IMR-90 (cell line): ENCODE results near the gene GLRB. TPM values are rescaled to one million over a fixed set of nuclear protein-coding genes. Genes with fewer than 3 reads are reported as not detected.

Experiments used
- ATAC-seq: fragments of 200-7000 bp; cut with Tn5 transposase; 2 replicates; pipeline ENCODE4 v1.9.1; 2020; ENCODE audit warnings: low read depth, mild to moderate bottlenecking, moderate library complexity
- BruUV-seq: library from RNA; stranded (reverse); fragments of 400-500 nt; replicated peaks from 2 replicates; lab custom pipeline; 2021; lab: Mats Ljungman, UMichigan
- CTCF ChIA-PET: fragments of 300-600 bp; formaldehyde crosslinking; extraction: SDS; loops from one replicate; lab custom pipeline; 2021; ENCODE audit warnings: antibody characterized with exemption; lab: Yijun Ruan, JAX
- POLR2A ChIA-PET: fragments of 300-600 bp; sonication (Branson Sonifier 250); formaldehyde crosslinking; loops from one replicate; lab custom pipeline; 2022; ENCODE audit warnings: antibody characterized with exemption; ENCODE audit not compliant: unreplicated experiment; lab: Charles Lee
- DNase-seq: peaks from one replicate; pipeline ENCODE4 v3.0.0; 2013
- H2AFZ ChIP-seq: replicated peaks from 2 replicates; pipeline ENCODE3; 2013; ENCODE audit warnings: low read length, mild to moderate bottlenecking; ENCODE audit not compliant: poor library complexity
- H2AK5ac ChIP-seq: 2 replicates; pipeline ENCODE4 v1.6.1; 2013; ENCODE audit warnings: low read depth, low read length, inconsistent platforms
- H2AK9ac ChIP-seq: replicated peaks from 2 replicates; pipeline ENCODE3; 2013; ENCODE audit warnings: mild to moderate bottlenecking, low read depth, low read length, moderate library complexity; ENCODE audit not compliant: poor library complexity
- H2BK120ac ChIP-seq: 2 replicates; pipeline ENCODE4 v1.6.1; 2013; ENCODE audit warnings: low read depth, low read length, inconsistent platforms
- H2BK15ac ChIP-seq: 3 replicates; pipeline ENCODE4 v1.6.1; 2013; ENCODE audit warnings: low read depth, low read length, inconsistent platforms
- H2BK20ac ChIP-seq: 2 replicates; pipeline ENCODE4 v1.6.1; 2013; ENCODE audit warnings: low read depth, mild to moderate bottlenecking, inconsistent platforms, low read length, moderate library complexity
- H2BK5ac ChIP-seq: 2 replicates; pipeline ENCODE4 v1.6.1; 2013; ENCODE audit warnings: mild to moderate bottlenecking, low read depth, low read length, inconsistent platforms; ENCODE audit not compliant: poor library complexity, severe bottlenecking
- H3K14ac ChIP-seq: replicated peaks from 2 replicates; pipeline ENCODE4 v1.6.1; 2013; ENCODE audit warnings: low read depth, low read length, inconsistent platforms
- H3K18ac ChIP-seq: 2 replicates; pipeline ENCODE4 v1.6.1; 2013; ENCODE audit warnings: low read depth, low read length, control low read depth
- H3K23ac ChIP-seq: 2 replicates; pipeline ENCODE4 v1.6.1; 2013; ENCODE audit warnings: low read depth, low read length, inconsistent platforms
- H3K27ac ChIP-seq: 2 replicates; pipeline ENCODE4 v1.5.1; 2013; ENCODE audit warnings: mild to moderate bottlenecking, control low read depth, low read length; ENCODE audit not compliant: insufficient read depth
- H3K27me3 ChIP-seq: 2 replicates; pipeline ENCODE4 v1.6.1; 2013; ENCODE audit warnings: low read length; ENCODE audit not compliant: control insufficient read depth, insufficient read depth
- H3K36me3 ChIP-seq: 2 replicates; pipeline ENCODE4 v1.6.1; 2013; ENCODE audit warnings: low read length, mixed read lengths; ENCODE audit not compliant: control insufficient read depth, insufficient read depth
- H3K4ac ChIP-seq: 2 replicates; pipeline ENCODE4 v1.6.1; 2013; ENCODE audit warnings: low read depth, low read length, inconsistent platforms
- H3K4me1 ChIP-seq: 2 replicates; pipeline ENCODE4 v1.6.1; 2013; ENCODE audit warnings: low read length, mixed read lengths; ENCODE audit not compliant: control insufficient read depth, insufficient read depth
- H3K4me2 ChIP-seq: 2 replicates; pipeline ENCODE4 v1.6.1; 2013; ENCODE audit warnings: low read depth, mild to moderate bottlenecking, control low read depth, low read length, moderate library complexity
- H3K4me3 ChIP-seq: 2 replicates; pipeline ENCODE4 v1.5.1; 2013; ENCODE audit warnings: low read depth, mild to moderate bottlenecking, control low read depth, low read length, moderate library complexity; ENCODE audit not compliant: insufficient read depth
- H3K56ac ChIP-seq: 2 replicates; pipeline ENCODE4 v1.6.1; 2013; ENCODE audit warnings: low read length, inconsistent platforms; ENCODE audit not compliant: insufficient read depth; ENCODE audit errors: extremely low read depth
- H3K79me1 ChIP-seq, 2 experiments: 2 replicates each; pipeline ENCODE4 v1.6.1; 2013; ENCODE audit warnings: low read length in 2 of 2, inconsistent platforms in 1 of 2, low read depth in 1 of 2
- H3K9ac ChIP-seq: 2 replicates; pipeline ENCODE4 v1.6.1; 2013; ENCODE audit warnings: low read depth, low read length, control low read depth
- H3K9me1 ChIP-seq: 2 replicates; pipeline ENCODE4 v1.6.1; 2013; ENCODE audit warnings: low read length, inconsistent platforms; ENCODE audit not compliant: insufficient read depth
- H3K9me3 ChIP-seq: 2 replicates; pipeline ENCODE4 v1.6.1; 2013; ENCODE audit warnings: low read length; ENCODE audit not compliant: control insufficient read depth, insufficient read depth
- H4K20me1 ChIP-seq: 2 replicates; pipeline ENCODE4 v1.6.1; 2013; ENCODE audit warnings: low read length, inconsistent platforms; ENCODE audit not compliant: insufficient read depth
- H4K5ac ChIP-seq: 2 replicates; pipeline ENCODE4 v1.6.1; 2013; ENCODE audit warnings: mild to moderate bottlenecking, low read depth, low read length, control low read depth
- H4K8ac ChIP-seq, 2 experiments: 2 replicates each; pipeline ENCODE4 v1.6.1; 2013; ENCODE audit warnings: low read depth in 2 of 2, low read length in 2 of 2, control low read depth in 1 of 2, inconsistent platforms in 1 of 2
- H4K91ac ChIP-seq: 2 replicates; pipeline ENCODE4 v1.6.1; 2013; ENCODE audit warnings: low read depth, low read length, inconsistent platforms; ENCODE audit not compliant: insufficient read depth
- CEBPB ChIP-seq: IDR thresholded peaks from 2 replicates; pipeline ENCODE4 v1.6.1; 2012; ENCODE audit warnings: low read depth, low read length, improper control_type of control experiment
- RFX5 ChIP-seq: IDR thresholded peaks from 2 replicates; pipeline ENCODE4 v1.8.0; 2012; ENCODE audit warnings: low read depth, mild to moderate bottlenecking, low read length, moderate library complexity
- WGBS, 2 experiments: methylation state at CpG; one replicate each; pipeline versions ENCODE4 v1.1.5 to v1.1.7; 2013; ENCODE audit warnings: missing lambda C conversion rate in 2 of 2; ENCODE audit not compliant: insufficient read length in 1 of 2; ENCODE audit errors: extremely low coverage in 2 of 2; 5-methylcytosine and 5-hydroxymethylcytosine counted together
- dilution Hi-C: fragments of 300-500 bp; cut with HindIII; formaldehyde crosslinking; loops from one replicate; pipeline ENCODE4 v1.14.3; 2018; ENCODE audit warnings: low sequenced_read_pairs; ENCODE audit not compliant: unreplicated experiment
- in situ Hi-C: fragments of 300-500 bp; cut with MboI; formaldehyde crosslinking; loops from 3 replicates; pipeline ENCODE4 v1.14.3; 2019; ENCODE audit warnings: low sequenced_read_pairs, inconsistent platforms, mixed read lengths
- intact Hi-C: fragments of 100-400 bp; cut with micrococcal nuclease; formaldehyde crosslinking; loops from 2 replicates; pipeline ENCODE4 v1.10.0; 2022
- polyA plus RNA-seq, 3 experiments: library from polyadenylated mRNA; depleted of rRNA; stranded (reverse); fragments of >200 nt; gene quantifications; 2 replicates each; pipeline ENCODE4 v1.2.3, GENCODE V29; 2012; ENCODE audit warnings: low replicate concordance in 1 of 3
- total RNA-seq: library from RNA; depleted of rRNA; stranded (reverse); fragments of >200 nt; gene quantifications from 2 replicates; pipeline ENCODE4 v1.2.3, GENCODE V29; 2012

The GLRB gene
- total and polyA plus RNA-seq, 2 of the 4 experiments (the other 2 are of a cell fraction), result 3.0 to 3.2 TPM

GRCh38 chr4:157115613-157116335 lies 39.8 kb downstream of the GLRB start:
- POLR2A ChIA-PET, result interaction anchor here (0.7 kb wide), 1 partner anchor 863 kb away, joined by 4 read pairs; no protein-coding TSS in a partner anchor
- ATAC-seq, result peak; percentile 84
- no TSS peak for BruUV-seq
- Histone ChIP-seq H2BK20ac (peak overlapping the region; percentile 37), H3K4ac (peak overlapping the region; percentile 13; the same call in 1 of the 2 replicates), H2BK120ac (peak overlapping the region; percentile 56), H3K4me1 (peaks cover 4% of the 10 kb centered on the region), H3K36me3 (no peaks in the 10 kb centered on the region), H3K27me3 (no peaks in the 10 kb centered on the region), H3K27ac (peak overlapping the region; percentile 88; the same call in 1 of the 2 replicates), H3K4me3 (no peak overlapping the region), H3K79me1 (no peaks in the 10 kb centered on the region), H3K14ac (peak overlapping the region; percentile 26; the same call in 1 of the 2 replicates), H3K18ac (peak overlapping the region; percentile 71; the same call in 1 of the 2 replicates), H4K5ac (peak overlapping the region; percentile 40; the same call in 1 of the 2 replicates), H3K23ac (0 out of 2 replicates have a peak overlapping the region, but pooled peaks have one; percentile 13), H4K8ac (peak overlapping the region; percentile 18 to 74; a peak in 2 of 4 replicates), H3K9me3 (no peaks in the 10 kb centered on the region), H2AK9ac (no peak overlapping the region), H3K56ac (no peak overlapping the region), H2AFZ (no peak overlapping the region), H2BK15ac (0 out of 3 replicates have a peak overlapping the region, but pooled peaks have one; percentile 4), H2BK5ac (peak overlapping the region; percentile 42), H4K91ac (peak overlapping the region; percentile 46), H3K9ac (no peak overlapping the region; the same call in 1 of the 2 replicates), H2AK5ac (0 out of 2 replicates have a peak overlapping the region, but pooled peaks have one; percentile 16), H3K4me2 (peak overlapping the region; percentile 30), H3K9me1 (0 out of 2 replicates have a peak, but pooled peaks cover 4% of the 10 kb centered on the region), H4K20me1 (no peaks in the 10 kb centered on the region)
- in situ Hi-C loops (no loop called here), dilution Hi-C loops (no loop called here), intact Hi-C loops (no loop called here)
- CTCF ChIA-PET, result interaction anchor here (0.6 kb wide), 1 partner anchor 8 kb away, joined by 3 read pairs; no protein-coding TSS in a partner anchor
- WGBS, 2 experiments, result no CpG with 5 or more reads among the region's 3 CpGs
- TF ChIP-seq RFX5 (no peak), CEBPB (peak; percentile 83)
- DNase-seq, result peak; percentile 77
